ENCODE results near the gene TNFAIP8. TPM values are rescaled to one million over a fixed set of nuclear protein-coding genes. Genes with fewer than 3 reads are reported as not detected.

Gene TNFAIP8
- total RNA-seq, 4 donors from 2014 or later = 19.5 to 44.6 (median 34.9) TPM

- no peaks in the 10 kb centered on the region for H3K9me3 ChIP-seq
- no peak for TF ChIP-seq CTCF (IDR thresholded peaks at IDR 0.05)
- TF ChIP-seq POLR2A (IDR thresholded peaks at IDR 0.05) = no peak
- intact Hi-C loops (cut with DNase I) = no loop called here
- H3K27me3 ChIP-seq = no peaks in the 10 kb centered on the region
- WGBS, 2 donors = 39 to 53% methylated on average over 7 of the region's 7 CpGs
- H3K4me3 ChIP-seq = no peak overlapping the region
- H3K36me3 ChIP-seq = no peaks in the 10 kb centered on the region
- peaks cover 7 to 72% (median 27%) of the 10 kb centered on the region in 3 donors for H3K4me1 ChIP-seq
- H3K27ac ChIP-seq = no peak overlapping the region
- no peak for DNase-seq
These were observed 37.4 kb upstream of the TNFAIP8 start for GRCh38 chr5:119318256-119318894.

- TF ChIP-seq POLR2A (IDR thresholded peaks at IDR 0.05) (no peak), CTCF (IDR thresholded peaks at IDR 0.05) (no peak)
- Histone ChIP-seq H3K4me3 (no peak overlapping the region), H3K27me3 (no peaks in the 10 kb centered on the region), H3K9me3 (no peaks in the 10 kb centered on the region), H3K4me1 (peaks cover 7 to 72% (median 27%) of the 10 kb centered on the region in 3 donors), H3K27ac (no peak overlapping the region), H3K36me3 (no peaks in the 10 kb centered on the region)
- 74 to 79% methylated on average over 5 of the region's 5 CpGs for WGBS, 2 donors
- intact Hi-C loops (cut with DNase I) = no loop called here
- no peak for DNase-seq
These were observed 36.4 kb upstream of the TNFAIP8 start for GRCh38 chr5:119319401-119319800.

- no peaks in the 10 kb centered on the region for H3K27me3 ChIP-seq
- no peak for TF ChIP-seq CTCF (IDR thresholded peaks at IDR 0.05)
- no peak for TF ChIP-seq POLR2A (IDR thresholded peaks at IDR 0.05)
- WGBS, 2 donors = 76 to 87% methylated on average over 5 of the region's 5 CpGs
- H3K4me1 ChIP-seq = peaks cover 7 to 73% (median 29%) of the 10 kb centered on the region in 3 donors
- no peaks in the 10 kb centered on the region for H3K9me3 ChIP-seq
- H3K27ac ChIP-seq = no peak overlapping the region
- intact Hi-C loops (cut with DNase I) = no loop called here
- no peak overlapping the region for H3K4me3 ChIP-seq
- DNase-seq = no peak
- H3K36me3 ChIP-seq = no peaks in the 10 kb centered on the region
These were observed 35.9 kb upstream of the TNFAIP8 start for GRCh38 chr5:119319890-119320289.

GRCh38 chr5:119321569-119322311 lies 34.1 kb upstream of the TNFAIP8 start:
- WGBS, 2 donors = 87 to 89% methylated on average over 6 of the region's 6 CpGs
- Histone ChIP-seq H3K4me1 (peaks cover 15 to 76% (median 27%) of the 10 kb centered on the region in 3 donors), H3K27ac (peak overlapping the region in 3 of 4 donors; percentile 79 to 89 (median 88)), H3K27me3 (no peaks in the 10 kb centered on the region), H3K9me3 (no peaks in the 10 kb centered on the region), H3K36me3 (no peaks in the 10 kb centered on the region), H3K4me3 (no peak overlapping the region)
- intact Hi-C loops (cut with DNase I) = no loop called here
- DNase-seq = no peak
- no peak for TF ChIP-seq POLR2A (IDR thresholded peaks at IDR 0.05)
- TF ChIP-seq CTCF (IDR thresholded peaks at IDR 0.05) = no peak

GRCh38 chr5:119322312-119322947 lies 33.4 kb upstream of the TNFAIP8 start:
- no peak for TF ChIP-seq POLR2A (IDR thresholded peaks at IDR 0.05)
- TF ChIP-seq CTCF (IDR thresholded peaks at IDR 0.05) = no peak
- Histone ChIP-seq H3K4me1 (peaks cover 17 to 80% (median 27%) of the 10 kb centered on the region in 3 donors), H3K9me3 (no peaks in the 10 kb centered on the region), H3K36me3 (no peaks in the 10 kb centered on the region), H3K27ac (peak overlapping the region; percentile 76 to 89 (median 84)), H3K4me3 (no peak overlapping the region), H3K27me3 (no peaks in the 10 kb centered on the region)
- DNase-seq = no peak
- 46 to 51% methylated on average over 7 of the region's 7 CpGs for WGBS, 2 donors
- intact Hi-C loops (cut with DNase I) = no loop called here

Data from esophagus squamous epithelium (tissue), 5 donors.